ENCODE measurements around the gene B4GALNT2. TPM values are rescaled to one million over a fixed set of nuclear protein-coding genes. Genes with fewer than 3 reads are reported as not detected.

The B4GALNT2 gene
- polyA plus RNA-seq (2012; ENCODE audit: insufficient read length, low read depth) = not detected

- no peak for TF ChIP-seq TAF1 (IDR thresholded peaks at IDR 0.05; ENCODE audit: borderline replicate concordance, insufficient read depth, low read length)
- TF ChIP-seq POLR2AphosphoS5 (IDR thresholded peaks at IDR 0.05; ENCODE audit: low read depth, low read length) = no peak
- no peak for TF ChIP-seq REST (IDR thresholded peaks at IDR 0.05; ENCODE audit: insufficient read depth in 1 of 2, low read depth in 2 of 2, low read length in 2 of 2)
- no peak for TF ChIP-seq FOXP2 (optimal IDR thresholded peaks at IDR 0.05; ENCODE audit: borderline replicate concordance, extremely low read depth, extremely low read length, insufficient read depth)
- TF ChIP-seq SIN3A (IDR thresholded peaks at IDR 0.05; ENCODE audit: borderline replicate concordance, insufficient read depth, low read length) = no peak
Measured at GRCh38 chr17:49132699-49133364, at the start of gene B4GALNT2. Gene B4GALNT2, plus strand, starts transcription at chr17:49132769. Its CDS starts 24 bp downstream, at chr17:49132793.

DNA sequence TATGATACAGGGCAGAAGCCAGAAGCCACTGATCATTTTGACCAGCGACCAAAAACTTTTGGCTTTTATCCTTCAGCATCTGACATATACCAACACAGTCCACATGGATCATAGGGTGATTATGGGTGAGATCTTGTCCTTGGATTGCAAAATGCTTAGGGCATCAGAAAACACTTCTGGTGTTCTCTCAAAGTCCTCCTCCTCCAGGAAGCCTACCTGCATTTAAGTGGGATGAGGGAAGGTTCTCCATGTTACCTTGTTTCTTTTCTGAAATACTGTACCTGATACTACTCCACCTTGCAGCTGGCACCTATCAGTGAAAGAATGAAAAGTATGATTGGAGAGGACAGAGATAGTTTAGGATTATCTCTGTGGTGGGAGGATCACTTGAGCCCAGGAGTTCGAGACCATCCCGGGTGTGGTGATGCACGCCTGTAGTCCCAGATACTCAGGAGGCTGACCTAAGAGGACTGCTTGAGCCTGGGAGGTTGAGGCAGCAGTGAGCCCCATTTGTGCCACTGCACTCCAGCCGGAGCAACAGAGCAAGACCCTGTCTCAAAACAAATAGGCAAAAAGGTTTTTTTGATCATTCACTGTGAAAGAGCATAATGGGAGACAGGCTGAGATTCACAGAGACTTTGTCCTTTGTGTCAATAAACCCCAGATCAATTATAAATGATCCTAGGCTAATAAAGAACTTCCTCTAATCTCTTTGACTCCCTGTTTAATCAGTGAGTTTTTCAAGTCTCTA lies 46.8 kb upstream of the B4GALNT2 start:
- TF ChIP-seq POLR2AphosphoS5 (IDR thresholded peaks at IDR 0.05; ENCODE audit: low read depth, low read length) (no peak), SIN3A (IDR thresholded peaks at IDR 0.05; ENCODE audit: borderline replicate concordance, insufficient read depth, low read length) (no peak), REST (IDR thresholded peaks at IDR 0.05; ENCODE audit: insufficient read depth in 1 of 2, low read depth in 2 of 2, low read length in 2 of 2) (no peak), TAF1 (IDR thresholded peaks at IDR 0.05; ENCODE audit: borderline replicate concordance, insufficient read depth, low read length) (no peak), FOXP2 (optimal IDR thresholded peaks at IDR 0.05; ENCODE audit: borderline replicate concordance, extremely low read depth, extremely low read length, insufficient read depth) (no peak)

GRCh38 chr17:49086316-49086605 lies 46.3 kb upstream of the B4GALNT2 start:
- TF ChIP-seq REST (IDR thresholded peaks at IDR 0.05; ENCODE audit: insufficient read depth in 1 of 2, low read depth in 2 of 2, low read length in 2 of 2) (no peak), POLR2AphosphoS5 (IDR thresholded peaks at IDR 0.05; ENCODE audit: low read depth, low read length) (no peak), FOXP2 (optimal IDR thresholded peaks at IDR 0.05; ENCODE audit: borderline replicate concordance, extremely low read depth, extremely low read length, insufficient read depth) (no peak), SIN3A (IDR thresholded peaks at IDR 0.05; ENCODE audit: borderline replicate concordance, insufficient read depth, low read length) (no peak), TAF1 (IDR thresholded peaks at IDR 0.05; ENCODE audit: borderline replicate concordance, insufficient read depth, low read length) (no peak)

DNA sequence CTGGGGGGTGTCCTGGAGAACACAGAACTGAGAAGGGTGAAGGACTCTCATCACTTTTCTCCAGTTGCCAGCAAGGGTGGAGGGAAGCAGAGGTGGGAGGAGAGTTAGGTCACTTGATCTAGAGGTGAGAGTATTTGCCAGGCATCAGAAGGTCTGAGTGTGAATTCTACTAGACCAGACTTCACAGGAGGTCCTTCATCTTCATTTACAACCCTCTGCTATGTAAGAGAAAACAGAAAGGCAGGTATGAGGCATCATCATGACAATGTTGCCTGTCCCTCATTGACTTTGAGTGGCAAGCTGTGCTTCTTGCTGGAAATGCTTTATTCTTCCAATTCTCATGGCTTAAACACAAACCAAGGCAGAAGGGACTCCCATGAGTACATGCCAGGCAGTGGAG lies 45.9 kb upstream of the B4GALNT2 start:
- no peak for TF ChIP-seq FOXP2 (optimal IDR thresholded peaks at IDR 0.05; ENCODE audit: borderline replicate concordance, extremely low read depth, extremely low read length, insufficient read depth)
- no peak for TF ChIP-seq REST (IDR thresholded peaks at IDR 0.05; ENCODE audit: insufficient read depth in 1 of 2, low read depth in 2 of 2, low read length in 2 of 2)

Data from PFSK-1 (cell line).